HG02970 (cell line): ENCODE data around the gene TBC1D21.

Experiments used
- ATAC-seq: cut with Tn5 transposase; IDR thresholded peaks from one replicate; pipeline ENCODE4 v1.9.1; 2021; ENCODE audit warnings: mild to moderate bottlenecking, moderate library complexity, moderate number of reproducible peaks; ENCODE audit not compliant: unreplicated experiment, low FRiP score

TBC1D21 gene, protein sequence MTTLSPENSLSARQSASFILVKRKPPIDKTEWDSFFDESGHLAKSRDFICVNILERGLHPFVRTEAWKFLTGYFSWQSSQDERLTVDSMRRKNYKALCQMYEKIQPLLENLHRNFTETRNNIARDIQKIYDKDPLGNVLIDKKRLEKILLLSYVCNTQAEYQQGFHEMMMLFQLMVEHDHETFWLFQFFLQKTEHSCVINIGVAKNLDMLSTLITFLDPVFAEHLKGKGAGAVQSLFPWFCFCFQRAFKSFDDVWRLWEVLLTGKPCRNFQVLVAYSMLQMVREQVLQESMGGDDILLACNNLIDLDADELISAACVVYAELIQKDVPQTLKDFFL

DNA sequence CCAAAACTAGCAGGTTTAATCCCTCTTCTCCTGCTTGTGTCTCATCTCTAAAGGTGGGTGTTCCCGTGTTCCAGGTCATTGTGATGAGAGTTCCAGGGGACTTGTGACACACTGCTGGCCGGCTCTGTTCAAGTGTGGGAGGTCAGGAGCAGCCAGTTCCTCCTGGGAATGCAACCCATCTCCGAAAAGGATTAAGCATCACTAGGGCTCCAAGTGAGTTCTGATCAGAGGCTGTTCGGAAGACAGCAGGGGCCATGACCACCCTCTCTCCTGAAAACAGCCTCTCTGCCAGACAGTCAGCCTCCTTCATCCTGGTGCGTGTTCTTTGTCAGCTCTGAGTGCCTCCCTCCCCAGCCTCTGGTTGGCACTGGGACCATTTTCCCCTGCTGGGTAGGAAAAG, at the start of gene TBC1D21:
Gene TBC1D21 (plus strand): TSS at position 109 of the 400 bp plus-strand sequence. CDS start 146 bp downstream, at position 255.
- no peak for ATAC-seq

DNA sequence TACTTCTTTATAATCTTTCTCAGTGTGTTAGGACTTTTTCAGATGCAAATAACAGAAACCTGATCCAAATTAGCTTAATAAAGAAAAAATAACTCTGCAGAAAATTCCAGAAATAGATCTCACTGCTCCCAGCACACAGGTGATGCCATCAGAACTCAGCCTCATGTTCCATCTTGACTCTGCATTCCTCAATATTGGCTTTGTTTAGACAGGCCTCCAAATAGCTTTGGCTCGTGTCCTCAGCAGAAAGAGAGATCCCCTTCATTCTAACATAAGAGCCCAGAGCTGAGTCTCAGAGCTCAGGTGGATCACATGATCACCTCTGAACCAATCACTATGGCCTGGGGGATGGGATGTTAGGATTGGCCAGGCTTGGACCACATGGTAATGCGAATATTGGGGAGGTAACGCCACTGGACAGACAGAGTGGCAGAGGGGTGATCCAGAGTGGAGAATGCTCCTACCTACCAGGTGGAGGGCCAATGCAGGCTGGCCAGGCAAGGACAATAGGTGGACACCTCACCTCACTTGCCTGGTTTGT, 46.6 kb upstream of the TBC1D21 start:
- no peak for ATAC-seq

DNA sequence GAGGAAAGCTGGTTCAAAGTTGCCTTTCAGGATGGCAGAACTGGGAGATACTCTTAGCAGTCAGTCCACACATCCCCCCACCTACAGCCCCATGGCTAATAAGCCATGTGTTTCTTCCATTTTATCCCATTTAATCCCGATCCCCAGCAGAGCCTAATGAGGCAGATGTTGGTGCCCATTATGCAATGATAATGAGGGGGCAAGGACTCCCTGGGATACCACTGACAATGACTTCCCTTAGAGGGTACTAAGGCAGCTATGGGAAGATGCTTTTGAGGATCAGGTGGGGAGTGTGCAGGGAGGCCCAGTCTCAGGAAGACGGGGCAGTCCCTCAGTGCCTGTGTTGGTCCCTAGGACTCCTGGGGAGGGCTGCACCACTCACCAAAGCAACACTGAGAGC, 43.8 kb upstream of the TBC1D21 start:
- no peak for ATAC-seq

DNA sequence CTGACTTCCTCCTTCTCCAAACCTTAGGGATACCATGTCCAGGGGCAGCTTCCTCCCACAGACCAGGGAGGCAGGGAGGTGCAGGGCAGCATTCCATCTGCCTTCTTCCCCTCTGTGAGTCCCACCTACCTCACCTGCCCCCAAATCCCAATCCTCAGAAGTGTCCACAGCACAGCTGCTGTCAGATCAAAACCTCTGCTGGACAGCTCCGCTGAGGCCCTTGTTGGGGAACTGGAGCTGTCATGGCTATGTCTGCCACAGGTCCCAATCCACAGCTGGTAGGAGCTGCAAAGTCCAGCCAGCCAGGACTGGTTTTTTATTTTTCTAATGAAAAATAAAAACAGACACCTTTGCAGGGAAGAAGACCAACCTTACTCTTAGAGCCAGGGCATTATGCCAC, 40.7 kb upstream of the TBC1D21 start:
- no peak for ATAC-seq

DNA sequence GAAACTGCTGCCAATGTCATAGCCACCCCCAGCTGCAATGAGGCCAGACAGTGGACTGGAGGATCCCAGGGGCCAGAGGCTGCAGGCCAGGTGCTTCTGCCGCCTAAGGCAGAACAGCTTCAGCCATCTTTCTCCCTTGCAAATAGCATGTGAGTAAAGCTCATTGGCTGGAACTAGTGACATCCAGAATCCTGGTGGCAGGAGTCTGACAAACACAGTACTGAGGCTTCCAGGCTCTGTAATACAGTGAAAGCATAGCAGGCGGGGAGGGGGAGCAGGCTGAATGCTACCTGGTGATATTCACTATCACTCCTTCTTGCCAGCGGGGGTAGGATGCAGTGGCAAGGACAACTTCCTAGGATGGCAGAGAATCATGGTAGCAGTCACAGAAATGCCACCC, 36.5 kb upstream of the TBC1D21 start:
- ATAC-seq = no peak

DNA sequence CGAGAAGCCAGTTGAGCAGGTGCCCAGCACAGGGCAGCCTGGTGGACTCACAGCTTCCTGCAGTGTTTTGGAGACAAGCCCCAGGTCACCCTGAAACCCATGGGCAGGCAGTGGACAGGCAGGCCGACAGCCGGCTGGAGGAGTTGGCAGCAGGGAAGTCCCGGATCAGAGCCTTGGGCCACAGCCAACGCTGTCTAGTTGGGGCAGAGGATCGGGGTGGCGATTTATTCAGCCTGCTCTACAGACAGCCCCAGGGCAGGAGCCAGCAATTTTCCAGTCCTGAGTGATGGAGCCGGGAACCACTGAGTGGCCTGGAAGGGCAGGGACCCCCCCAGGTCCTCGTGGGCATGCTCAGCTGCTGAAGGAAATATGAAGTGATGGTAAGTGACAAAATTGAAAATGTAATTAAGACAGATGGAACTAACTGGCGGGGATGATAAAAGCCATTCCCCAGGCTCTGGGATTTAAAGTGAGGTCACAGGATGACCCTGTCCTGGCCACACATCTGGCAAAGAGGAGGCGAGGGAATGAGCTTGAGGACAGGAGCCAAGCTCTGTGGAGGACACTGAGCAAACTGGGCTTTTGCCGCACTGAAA, 34.4 kb upstream of the TBC1D21 start:
- ATAC-seq = no peak

DNA sequence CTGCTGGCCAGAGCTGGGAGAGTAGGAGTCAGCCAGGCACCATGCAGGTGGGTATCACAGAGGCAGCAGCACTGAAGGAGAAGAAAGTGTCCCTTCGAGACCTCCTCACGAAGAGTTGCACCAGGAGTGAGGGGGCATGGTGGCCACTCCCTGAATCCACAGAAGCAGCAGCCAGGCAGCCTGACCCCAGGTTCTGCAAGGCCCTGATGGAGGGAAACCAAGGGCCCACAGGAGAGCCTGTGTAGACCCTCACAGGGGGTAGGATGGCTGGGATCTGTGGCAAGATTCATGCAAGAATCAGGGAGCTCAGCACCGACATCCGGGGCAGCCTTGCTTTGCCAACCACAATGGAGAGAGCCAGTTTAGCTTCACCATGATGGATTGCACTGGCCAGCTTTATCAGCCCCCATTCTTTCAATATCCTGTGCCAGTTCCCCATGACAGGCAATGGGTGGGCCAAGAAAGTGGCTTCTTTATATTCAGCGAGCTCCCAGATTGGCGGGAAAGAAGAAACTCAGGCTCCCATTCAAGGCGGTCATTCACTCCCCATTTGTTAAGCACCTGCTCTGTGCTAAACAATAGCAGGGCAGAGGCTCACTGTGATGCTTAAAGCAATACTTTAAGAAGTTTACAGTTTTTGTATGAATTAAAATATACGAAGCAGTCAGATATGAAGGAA, 33.5 kb upstream of the TBC1D21 start:
- ATAC-seq = no peak

DNA sequence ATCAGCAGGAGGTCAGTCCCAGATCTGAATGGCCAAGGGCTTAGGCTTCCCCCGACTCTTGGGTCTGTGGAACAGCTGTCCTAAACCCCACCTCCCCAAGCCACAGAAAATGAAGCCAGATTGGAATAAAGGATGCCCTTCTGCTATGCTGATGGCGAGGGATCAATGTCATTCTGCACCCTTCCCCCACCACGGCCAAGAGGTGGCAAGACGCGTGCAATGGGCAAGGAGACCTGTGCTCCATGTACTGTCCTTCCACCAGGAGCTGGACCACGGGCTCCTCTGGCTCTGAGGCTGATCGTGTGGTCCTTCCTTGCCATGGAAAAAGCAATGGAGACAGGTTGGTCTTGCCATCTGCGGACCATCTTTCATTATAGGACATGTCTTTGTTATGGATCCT, 32.6 kb upstream of the TBC1D21 start:
- ATAC-seq = no peak

DNA sequence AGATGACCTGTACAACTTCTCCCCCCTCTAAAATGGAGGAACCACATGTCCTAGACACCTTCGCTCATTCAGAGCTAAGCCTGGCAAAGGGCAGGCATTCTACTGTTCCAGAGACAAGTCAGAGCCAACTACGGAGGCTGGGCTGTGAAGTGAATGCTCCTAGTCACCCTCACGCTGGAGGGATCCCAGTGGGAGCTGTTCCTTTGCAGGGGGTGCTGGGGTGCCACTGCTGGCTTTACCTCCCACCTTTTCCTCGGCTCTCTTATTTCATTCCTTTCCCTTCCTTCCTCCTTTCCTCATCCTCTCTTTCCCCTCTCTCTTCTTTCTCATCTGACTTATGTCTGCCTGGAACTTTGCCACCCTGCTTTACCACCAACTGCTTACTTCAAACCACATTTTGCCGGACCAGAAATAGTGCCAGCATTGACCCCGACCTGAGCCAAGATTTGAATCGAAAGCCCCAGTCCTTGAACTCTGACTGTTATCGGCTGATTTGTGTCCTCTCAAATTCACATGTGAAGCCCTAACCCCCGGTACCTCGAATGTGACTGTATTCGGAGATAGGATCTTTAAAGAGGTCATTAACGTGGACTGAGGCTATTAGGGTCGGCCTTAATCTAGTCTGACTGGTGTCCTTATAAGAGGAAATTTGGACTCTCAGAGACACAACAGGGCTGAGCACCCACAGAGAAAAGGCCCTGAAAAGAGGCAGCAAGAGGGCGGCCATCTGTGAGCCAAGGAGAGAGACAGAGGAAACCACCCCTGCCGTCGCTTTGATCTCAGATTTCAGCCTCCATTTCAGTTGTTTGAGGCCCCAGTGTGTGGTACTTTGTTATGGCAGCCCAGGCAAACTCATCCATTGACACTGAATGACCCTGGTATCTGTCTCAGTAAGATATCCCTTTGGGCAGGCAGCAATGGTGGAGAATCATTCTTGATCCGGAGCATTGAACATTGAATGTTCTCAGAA, 31.3 kb upstream of the TBC1D21 start:
- no peak for ATAC-seq

DNA sequence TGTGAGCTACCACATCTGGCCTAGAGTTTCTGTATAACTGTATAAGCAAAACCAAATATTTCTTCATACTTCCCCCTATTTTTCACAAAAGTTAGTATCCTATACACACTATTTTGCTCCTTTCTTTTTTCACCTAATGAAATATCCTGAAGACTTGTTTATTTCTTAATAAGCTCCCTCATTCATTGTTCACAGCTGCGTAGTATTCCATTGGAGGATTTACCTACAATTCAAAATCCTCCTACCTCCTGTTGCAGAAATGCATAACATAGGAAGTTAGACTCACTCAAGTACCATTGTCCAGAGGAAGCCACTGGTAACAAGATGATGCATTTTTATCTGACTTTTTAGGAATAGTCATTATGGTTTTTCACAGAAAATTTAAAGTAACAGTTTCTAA, 29.6 kb upstream of the TBC1D21 start:
- no peak for ATAC-seq

DNA sequence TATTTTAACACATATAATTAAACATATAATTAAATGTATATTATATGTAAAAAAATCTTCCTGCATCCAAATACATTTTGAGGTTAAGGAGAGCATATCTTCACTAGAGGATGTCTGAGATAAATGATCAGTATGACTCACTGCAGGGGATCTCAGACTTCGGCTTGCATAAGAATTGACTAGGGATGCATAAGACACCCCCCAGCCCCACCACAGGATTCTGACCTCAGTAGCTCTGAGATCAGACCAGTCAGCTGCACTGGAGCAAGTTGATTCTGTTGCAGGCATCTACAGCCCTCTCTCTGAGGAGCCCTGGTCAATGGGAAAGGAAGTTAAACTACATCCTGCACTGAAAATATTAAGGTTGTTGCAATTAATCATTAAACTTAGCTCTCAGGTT, 29.0 kb upstream of the TBC1D21 start:
- no peak for ATAC-seq

DNA sequence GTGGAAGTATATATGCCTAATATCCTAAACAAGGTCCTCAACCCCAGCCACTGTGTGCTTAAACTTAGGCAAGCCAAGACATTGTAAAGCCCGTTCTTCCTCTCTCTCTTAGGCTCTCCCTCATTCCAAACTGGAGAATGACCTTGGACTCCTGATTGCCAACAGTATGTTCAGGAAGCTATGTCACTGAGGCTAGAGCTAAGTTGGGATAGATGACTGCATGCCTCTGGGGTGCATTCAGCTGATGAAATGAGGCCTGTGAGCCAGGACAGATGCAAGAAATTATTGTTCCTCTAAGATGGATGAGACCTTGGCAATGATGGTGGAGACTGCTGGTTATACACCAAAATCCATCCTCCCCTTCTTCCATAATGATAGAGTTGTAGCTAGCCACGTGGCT, 27.9 kb upstream of the TBC1D21 start:
- ATAC-seq = no peak

DNA sequence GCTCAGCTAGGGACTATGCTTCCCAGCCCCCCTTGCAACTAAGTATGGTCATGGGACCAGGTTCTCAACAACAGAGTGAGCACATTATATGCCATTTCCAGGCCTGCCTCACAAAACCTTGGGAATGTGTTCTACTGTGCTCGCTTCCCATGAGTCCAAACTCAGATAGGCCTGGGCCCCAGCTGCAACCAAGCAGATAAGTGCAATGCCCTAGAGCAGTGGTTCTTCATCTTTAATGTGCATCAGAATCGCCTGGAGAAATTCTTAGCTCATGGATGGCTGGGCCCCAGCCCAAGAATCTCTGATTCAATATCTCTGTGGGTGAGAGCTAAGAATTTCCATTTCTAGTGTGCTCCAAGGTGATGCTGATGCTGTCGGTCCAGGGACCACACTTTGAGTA, 27.5 kb upstream of the TBC1D21 start:
- no peak for ATAC-seq

DNA sequence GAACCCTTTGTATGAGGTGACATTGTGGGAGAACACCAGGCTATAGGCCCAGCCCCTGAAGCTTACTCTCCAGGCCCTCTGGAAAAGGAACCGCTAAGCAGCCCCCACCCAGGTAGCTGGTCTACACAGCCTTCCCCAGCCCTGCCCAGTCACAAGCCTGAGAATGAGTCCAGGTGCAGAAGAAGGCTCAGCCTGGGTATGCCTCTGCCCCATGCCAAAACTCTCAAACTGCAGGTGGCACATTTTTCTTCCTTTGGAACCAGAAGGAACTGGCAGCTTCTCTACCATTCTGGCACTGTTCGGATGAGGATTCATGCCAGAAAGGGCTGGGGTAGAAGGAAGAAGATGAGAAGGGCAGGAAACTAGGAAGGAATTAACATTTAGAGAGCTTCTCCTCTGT, 23.7 kb upstream of the TBC1D21 start:
- no peak for ATAC-seq

DNA sequence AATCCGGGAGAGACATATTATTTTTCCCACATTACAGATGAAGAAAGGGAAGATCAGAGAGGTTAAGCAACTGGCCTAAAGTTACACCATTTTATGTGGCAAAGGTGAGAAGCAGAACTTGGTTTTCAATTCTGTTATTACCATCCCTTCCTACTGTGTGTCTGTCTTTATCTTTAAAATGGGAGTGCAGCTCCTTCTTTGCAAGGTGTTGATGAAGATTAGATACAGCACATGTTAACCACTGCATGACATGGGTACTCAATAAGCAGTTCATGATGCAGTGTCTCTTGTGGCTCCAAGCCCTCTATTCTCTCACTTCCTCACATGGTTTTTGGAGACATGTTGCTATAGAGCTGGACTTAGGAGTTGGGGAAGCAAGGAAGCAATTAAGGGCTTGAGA, 23.1 kb upstream of the TBC1D21 start:
- no peak for ATAC-seq

DNA sequence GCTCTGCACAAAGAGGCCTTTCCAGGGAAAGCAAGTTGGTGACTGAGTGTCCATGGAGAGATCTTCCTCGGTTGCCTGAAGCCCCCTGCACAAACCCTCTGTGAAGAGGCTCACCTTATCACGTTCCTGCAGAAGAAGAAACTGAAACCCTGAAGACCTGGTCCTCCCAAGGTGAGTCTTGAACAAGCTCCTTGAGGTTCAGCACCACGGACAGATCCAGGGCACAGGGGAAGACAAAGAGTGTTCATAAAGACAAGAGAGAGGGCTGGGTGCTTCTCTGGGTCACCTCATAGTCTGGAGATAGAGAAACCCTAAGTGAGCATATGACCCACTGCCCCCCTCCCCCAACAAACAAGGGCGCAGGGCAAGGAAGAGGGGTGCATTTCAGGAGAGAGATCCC, 21.7 kb upstream of the TBC1D21 start:
- no peak for ATAC-seq

DNA sequence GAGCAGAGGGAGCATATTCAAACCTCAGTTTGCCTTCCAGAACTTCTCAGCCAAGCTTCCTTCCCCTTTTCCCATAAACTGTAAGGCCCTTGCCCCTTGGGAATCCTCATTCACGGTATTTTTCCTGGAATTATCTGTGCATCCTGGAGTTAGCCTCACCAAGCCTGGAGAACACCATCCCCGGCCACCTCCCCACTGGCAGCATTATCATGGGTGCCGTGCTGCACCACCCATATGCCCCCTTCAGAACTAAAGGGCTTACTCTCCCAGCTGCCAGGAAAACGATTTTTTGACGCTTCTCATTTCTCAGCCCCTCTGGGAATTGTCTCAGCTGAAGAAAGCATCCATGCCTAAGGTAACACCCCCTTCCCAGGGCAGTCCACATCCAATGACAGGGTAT, 20.9 kb upstream of the TBC1D21 start:
- no peak for ATAC-seq

DNA sequence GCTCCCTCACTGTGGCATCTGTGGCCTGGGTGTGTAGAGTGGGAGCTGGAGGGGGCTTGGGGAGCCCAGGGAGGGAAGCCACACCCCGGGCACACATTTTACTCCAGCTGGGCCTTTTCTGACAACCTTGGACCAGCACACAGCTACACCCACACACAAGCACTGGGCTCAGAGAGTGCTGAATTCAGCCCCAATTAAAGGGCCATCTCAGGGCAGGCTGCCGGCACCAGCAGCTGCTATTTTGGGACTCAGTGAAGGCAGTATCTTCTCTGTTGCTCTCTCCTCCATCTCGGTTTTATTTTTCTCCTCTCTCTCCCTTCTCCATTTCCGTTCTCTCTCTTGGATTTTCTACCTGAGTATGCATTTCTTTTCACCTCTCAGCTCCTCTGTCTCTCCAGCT, 19.1 kb upstream of the TBC1D21 start:
- no peak for ATAC-seq

DNA sequence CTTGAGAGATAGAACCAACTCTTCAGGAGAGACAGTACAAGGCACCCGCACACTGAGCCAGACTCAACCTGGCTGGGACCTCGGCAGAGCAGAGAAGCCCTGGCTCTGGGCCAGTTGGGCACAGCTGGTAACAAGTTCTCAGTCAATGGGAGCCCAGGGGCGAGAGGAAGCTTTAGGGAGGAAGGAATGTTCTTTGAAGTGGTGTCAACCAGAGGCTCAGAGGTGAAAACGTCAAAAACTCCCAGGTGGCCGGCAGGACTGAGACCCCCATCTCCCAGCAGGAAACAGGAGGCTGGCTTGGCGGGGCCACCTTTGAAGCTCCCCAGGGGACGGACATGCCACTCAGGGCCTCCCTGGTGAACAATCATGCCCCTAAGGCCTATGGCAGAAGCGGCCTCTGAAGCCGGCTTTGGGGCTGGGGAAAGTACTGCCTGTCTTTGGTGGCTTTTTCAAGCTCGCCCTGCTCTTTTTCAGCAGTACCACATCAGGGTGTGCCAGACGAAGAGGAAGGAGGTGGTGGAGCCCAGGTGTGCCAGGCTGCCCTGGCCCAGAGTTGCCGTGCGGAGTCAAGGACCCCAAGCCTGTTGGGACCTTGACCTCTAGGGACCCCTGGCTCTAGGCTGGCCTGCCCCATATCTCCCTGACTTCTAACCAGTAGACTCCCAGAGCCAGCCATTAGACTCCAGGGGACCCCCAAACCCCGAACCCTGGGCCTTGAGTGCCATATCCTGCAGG, 16.7 kb upstream of the TBC1D21 start:
- no peak for ATAC-seq
